ENCODE measurements around the gene UAP1L1.

The UAP1L1 gene

GRCh38 chr9:137077758-137078693, 709 bp downstream of the UAP1L1 start:
- DNase-seq: peak in 1 of 2 experiments; percentile 21

GRCh38 chr9:137078701-137079400, 1.5 kb downstream of the UAP1L1 start:
- DNase-seq: no peak

DNA sequence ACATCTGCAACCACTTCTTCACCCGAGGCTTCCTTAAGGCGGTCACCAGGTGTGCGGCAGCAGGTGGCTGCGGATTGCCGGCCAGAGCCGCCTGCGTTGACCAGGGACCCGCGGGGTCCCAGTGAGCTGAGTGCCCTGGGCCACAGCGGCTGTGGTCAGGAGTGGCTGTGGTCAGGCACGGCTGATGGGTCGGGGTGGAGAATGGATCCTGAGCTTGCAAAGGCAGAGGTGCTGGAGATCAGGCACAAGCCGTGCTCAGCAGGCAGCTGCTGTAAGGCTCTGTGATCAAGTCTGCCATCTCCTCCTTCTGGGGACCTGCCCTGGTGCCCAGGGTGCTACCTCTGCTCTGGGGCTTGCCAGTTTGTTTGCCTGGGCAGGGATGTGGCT, 2.1 kb downstream of the UAP1L1 start:
- DNase-seq: no peak

DNA sequence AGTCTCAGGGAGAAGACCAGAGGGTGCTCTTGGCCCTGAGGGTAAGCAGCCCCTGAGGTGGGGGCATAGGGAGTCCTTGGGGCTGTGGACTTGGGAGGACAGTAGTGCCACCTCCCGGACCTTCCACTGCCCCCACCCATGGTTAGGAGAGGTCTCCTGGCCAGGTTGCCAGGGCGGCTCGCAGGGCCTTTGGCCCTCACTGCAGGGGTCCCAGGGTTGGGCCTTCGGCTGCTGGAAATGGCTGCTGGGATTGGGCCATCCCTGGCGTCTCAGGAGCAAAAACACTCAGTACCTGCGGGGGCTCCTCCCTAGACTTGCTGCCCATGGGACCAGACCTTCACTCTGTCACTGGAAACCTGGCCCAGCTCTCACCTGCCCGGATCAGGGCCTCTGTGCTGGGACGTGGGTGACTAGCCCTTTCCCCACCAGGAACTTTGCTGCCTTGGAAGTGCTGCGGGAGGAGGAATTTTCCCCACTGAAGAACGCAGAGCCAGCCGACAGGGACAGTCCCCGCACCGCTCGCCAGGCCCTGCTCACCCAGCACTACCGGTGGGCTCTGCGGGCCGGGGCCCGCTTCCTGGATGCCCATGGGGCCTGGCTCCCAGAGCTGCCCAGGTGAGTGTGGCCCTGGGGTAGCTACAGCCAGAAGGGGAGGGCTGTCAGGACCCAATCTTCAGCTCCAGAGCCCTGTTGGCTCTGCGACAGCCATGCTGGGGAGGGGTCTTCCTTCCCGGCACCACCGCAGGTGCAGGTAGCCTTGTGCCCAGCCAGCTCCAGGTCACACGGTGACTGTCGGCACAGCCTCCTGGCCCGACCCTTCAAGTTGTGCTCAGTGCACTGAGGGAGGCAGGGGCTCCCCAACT, 3.2 kb downstream of the UAP1L1 start:
- DNase-seq: no peak

DNA sequence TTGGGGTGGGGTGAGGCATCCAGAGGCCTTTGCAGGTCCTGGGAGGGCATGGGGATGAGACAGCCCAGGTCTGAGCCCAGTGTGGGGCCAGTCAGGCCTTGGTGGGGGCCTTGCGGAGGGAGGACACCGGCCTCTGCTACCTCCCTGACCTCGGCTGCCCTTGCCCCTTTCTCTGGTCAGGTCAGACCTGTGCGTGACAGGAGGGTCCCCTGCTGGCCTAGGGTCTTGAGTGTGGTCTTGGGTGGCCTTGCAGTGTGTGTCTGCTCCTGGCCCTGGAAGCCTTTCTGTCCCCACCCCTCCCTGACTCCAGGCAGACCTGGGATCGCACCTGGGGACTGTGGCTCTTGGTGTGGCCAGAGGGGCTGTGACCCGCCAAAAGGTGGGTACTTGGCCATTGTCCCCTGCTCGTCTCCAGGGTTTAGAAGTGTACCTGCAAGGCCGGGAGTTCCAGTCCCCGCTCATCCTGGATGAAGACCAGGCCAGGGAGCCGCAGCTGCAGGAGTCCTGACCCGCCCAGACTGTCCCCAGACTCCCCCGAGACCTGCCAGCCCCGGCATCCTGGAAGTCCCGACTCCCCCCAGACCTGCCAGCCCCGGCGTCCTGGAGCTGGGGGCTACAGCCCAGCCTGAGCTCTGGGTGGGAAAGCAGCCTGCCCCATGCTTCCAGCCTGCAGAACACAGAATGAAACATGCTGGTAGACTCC, 5.1 kb downstream of the UAP1L1 start:
- no peak for DNase-seq

DNA sequence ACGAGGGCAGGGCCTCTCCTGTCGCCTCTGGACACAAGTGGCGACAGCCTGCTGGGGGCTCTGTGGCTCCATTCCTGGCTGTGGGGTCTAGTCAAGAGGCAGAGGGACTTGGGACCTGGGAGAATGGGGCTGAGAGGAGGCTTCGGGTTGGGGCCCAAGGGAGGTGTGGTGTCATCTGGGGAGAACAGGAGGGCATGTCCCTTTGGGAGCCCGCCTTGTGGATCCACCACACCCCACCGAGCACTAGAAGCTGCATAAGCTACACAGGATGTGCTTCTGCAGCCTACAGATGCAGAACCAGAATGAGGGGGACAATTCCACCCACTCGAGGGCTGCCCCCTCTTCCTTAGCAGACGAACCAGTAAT, 5.6 kb downstream of the UAP1L1 start:
- no peak for DNase-seq

GRCh38 chr9:137083394-137084004, 6.2 kb downstream of the UAP1L1 start:
- DNase-seq: no peak

- DNase-seq: no peak
Measured at GRCh38 chr9:137084526-137084925, 7.2 kb downstream of the UAP1L1 start.

DNA sequence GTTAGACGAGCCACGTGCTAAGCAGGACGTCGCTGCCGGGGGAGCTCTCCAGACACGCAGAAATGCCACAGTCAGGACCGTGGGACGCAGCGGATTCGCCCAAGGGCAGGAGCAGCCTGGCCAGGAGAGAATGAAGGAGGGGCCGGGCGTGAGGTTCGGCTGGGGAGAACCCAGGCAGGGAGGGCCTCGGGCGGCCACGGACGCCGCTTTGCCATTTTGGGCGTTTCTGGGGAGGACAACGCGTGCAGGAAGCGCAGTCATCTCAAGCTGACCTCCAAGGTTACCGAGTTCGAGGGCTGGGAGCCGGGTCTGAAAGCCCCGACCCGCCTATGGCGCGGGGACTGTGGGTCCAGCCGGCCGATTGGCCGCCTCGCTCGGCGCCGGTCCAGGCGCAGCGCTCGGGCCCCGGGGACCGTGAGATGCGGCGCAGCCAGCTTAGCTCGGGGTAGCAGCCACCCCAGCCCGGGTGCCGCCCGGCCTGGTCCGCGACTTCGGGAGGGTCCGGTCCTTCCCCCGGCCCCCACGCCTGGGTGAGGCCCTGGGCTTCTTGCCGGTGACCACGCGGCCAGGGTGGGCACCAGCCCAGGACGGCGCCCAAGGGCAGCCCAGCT, 8.7 kb downstream of the UAP1L1 start:
- DNase-seq: peak in 1 of 2 experiments; percentile 30

- peak; percentile 99 for DNase-seq
Measured at GRCh38 chr9:137086531-137087408, 9.5 kb downstream of the UAP1L1 start, which contains the start of gene MAN1B1. Gene MAN1B1 (plus strand): TSS chr9:137086985. CDS start chr9:137087000, 15 bp downstream.

DNA sequence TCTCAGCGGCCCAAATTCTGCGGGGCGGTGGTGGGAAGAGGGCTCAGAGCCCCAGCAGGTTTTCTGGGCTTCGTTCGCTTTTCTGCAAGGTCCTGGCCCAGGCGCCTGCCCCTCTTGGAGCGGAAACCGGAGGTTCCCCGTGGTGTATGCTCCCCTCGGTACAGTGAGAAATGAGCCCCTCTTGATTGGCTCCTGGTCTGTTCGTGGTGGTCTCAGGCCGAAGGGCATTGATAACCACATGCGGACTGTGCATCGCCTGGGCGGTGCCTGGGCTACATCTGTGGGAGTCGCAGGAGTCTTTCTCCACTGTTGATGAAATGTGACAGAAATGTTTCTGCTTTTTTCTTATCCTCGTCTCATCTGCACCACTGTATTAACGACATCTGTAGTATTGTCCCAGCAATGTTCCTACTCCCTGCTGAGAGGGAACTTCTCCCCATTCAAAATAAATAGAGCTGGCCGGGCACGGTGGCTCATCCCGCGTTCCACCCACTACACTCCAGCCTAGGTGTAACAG, 10.2 kb downstream of the UAP1L1 start:
- DNase-seq: no peak

- DNase-seq: peak in 1 of 2 experiments; percentile 30
Measured at GRCh38 chr9:137088121-137088520, 10.8 kb downstream of the UAP1L1 start.

GRCh38 chr9:137089232-137089947, 12.1 kb downstream of the UAP1L1 start:
- DNase-seq: no peak

GRCh38 chr9:137095664-137096517, 18.6 kb downstream of the UAP1L1 start:
- DNase-seq: peak in 1 of 2 experiments; percentile 30

GRCh38 chr9:137096785-137097546, 19.6 kb downstream of the UAP1L1 start:
- no peak for DNase-seq

DNA sequence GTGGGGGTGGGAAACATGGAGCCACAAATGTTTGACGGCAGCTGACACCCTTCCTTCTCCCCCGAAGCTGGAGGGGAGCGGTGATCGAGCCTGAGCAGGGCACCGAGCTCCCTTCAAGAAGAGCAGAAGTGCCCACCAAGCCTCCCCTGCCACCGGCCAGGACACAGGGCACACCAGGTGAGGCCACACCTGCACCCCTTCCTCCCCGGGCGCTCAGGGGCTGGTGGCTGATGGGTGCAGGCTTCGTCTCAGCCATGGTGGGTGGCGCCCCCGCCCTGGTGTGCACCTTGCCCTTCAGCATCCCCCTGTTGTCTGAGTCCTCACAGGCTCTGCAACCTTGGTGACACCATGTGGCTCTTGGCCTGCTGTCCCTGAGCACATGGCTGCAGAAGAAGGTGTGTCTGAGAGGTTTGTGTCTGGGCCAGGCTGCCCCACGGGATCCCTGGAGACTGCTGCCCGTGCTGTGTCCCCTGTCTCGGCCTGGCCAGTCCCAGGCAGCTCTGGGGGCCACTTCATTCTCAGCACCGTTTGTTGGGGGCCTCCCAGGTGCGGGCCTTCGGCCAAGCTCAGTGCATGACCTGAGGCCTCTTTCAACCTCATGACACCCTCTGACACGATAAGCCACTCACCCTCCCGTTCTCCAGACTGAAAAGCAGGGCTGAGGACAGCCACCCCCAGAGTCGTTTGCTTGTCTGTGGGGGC, 20.6 kb downstream of the UAP1L1 start:
- no peak for DNase-seq

DNA sequence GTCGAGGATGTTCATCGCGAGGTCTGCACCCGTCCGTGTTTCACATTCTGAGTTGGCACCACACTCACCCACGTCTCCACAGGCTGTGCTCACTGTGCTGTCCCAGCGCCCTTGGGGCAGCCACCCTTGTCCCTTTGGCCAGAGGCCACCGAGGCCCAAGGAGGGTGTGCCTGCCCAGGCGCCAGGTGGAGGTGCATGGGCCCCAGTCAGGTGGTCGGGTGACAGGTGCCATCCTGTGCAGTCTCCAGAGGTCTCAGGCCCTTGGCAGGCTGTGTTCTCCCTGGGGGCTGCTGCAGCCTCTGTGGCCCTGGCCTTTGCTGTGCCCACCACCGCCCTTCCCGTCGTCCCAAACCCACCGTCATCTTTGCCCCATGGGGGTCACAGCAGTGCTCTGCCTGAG, 21.9 kb downstream of the UAP1L1 start:
- no peak for DNase-seq

Data from NCI-H2081 (cell line).